Upper lobe of left lung (tissue), 6 donors: ENCODE measurements around the gene SMPD3. TPM values are rescaled to one million over a fixed set of nuclear protein-coding genes. Genes with fewer than 3 reads are reported as not detected.

Experiments
- ATAC-seq, 2 donors: fragments of 200-7000 bp; cut with Tn5 transposase; one replicate each; pipeline ENCODE4 v1.9.1; 2022; ENCODE audit warnings: mild to moderate bottlenecking in 2 of 2, moderate library complexity in 2 of 2; ENCODE audit not compliant: low FRiP score in 2 of 2
- DNase-seq, 2 donors: peaks; one replicate each; pipeline ENCODE4 v3.0.0-alpha.2; 2019 to 2020
- H3K27ac ChIP-seq, 4 donors: fragments of 200-600 bp; sonication (generic); one replicate each; pipeline ENCODE4 v1.5.1; 2016 to 2019
- H3K27me3 ChIP-seq, 4 donors: fragments of 200-600 bp; sonication (generic); one replicate each; pipeline ENCODE4 v1.5.1; 2017 to 2019
- H3K36me3 ChIP-seq, 4 donors: fragments of 200-600 bp; sonication (generic); one replicate each; pipeline ENCODE4 v1.5.1; 2016 to 2019
- H3K4me1 ChIP-seq, 4 donors: fragments of 200-600 bp; sonication (generic); one replicate each; pipeline ENCODE4 v1.5.1; 2018 to 2019
- H3K4me3 ChIP-seq, 4 donors: fragments of 200-600 bp; sonication (generic); one replicate each; pipeline ENCODE4 v1.5.1; 2017 to 2019; ENCODE audit warnings: mild to moderate bottlenecking in 2 of 4, moderate library complexity in 1 of 4
- H3K9me3 ChIP-seq, 4 donors: fragments of 200-600 bp; sonication (generic); one replicate each; pipeline ENCODE4 v1.5.1; 2018 to 2019
- EP300 ChIP-seq, 4 donors: sonication (generic); formaldehyde crosslinking; IDR thresholded peaks; one replicate each; pipeline ENCODE4 v1.5.1; 2017; ENCODE audit warnings: antibody characterized with exemption in 4 of 4, control low read depth in 2 of 4
- POLR2A ChIP-seq, 4 donors: fragments of 450-650 bp; IDR thresholded peaks; one replicate each; pipeline ENCODE4 v1.5.1; 2016 to 2017; ENCODE audit warnings: antibody characterized with exemption in 4 of 4, mild to moderate bottlenecking in 2 of 4
- POLR2AphosphoS5 ChIP-seq, 2 donors: sonication (generic); formaldehyde crosslinking; IDR thresholded peaks; one replicate each; pipeline ENCODE4 v1.5.1; 2017; ENCODE audit warnings: antibody characterized with exemption in 2 of 2
- WGBS, 2 donors: methylation state at CpG; one replicate each; pipeline ENCODE4 v1.1.5; 2017 to 2018; 5-methylcytosine and 5-hydroxymethylcytosine counted together
- total RNA-seq, 6 donors: library from RNA; depleted of rRNA in 4 of 6; stranded (reverse); fragments of >200 nt in 4 of 6; gene quantifications; one replicate each; pipeline versions ENCODE4 v1.1.0 to v1.2.1, GENCODE V29; 2016 to 2021
- TF ChIP-seq, protein P1 (sequence below), 6 experiments: fragments of 450-650 bp in 4 of 6; fragments of 200-600 bp in 2 of 6; sonication (generic) in 2 of 6; IDR thresholded peaks; one replicate each; pipeline ENCODE4 v1.5.1; 2016 to 2019; ENCODE audit warnings: antibody characterized with exemption in 6 of 6
- donor health status: DM: no; HTN: no; CAD: no; lungs with moderate emphysema.
- donor health status: DM: no; HTN: yes; CAD: no; lungs with severe emphysema.

The SMPD3 gene
- total RNA-seq, 6 donors from 2014 or later = 1.2 to 10.7 (median 3.2) TPM

DNA sequence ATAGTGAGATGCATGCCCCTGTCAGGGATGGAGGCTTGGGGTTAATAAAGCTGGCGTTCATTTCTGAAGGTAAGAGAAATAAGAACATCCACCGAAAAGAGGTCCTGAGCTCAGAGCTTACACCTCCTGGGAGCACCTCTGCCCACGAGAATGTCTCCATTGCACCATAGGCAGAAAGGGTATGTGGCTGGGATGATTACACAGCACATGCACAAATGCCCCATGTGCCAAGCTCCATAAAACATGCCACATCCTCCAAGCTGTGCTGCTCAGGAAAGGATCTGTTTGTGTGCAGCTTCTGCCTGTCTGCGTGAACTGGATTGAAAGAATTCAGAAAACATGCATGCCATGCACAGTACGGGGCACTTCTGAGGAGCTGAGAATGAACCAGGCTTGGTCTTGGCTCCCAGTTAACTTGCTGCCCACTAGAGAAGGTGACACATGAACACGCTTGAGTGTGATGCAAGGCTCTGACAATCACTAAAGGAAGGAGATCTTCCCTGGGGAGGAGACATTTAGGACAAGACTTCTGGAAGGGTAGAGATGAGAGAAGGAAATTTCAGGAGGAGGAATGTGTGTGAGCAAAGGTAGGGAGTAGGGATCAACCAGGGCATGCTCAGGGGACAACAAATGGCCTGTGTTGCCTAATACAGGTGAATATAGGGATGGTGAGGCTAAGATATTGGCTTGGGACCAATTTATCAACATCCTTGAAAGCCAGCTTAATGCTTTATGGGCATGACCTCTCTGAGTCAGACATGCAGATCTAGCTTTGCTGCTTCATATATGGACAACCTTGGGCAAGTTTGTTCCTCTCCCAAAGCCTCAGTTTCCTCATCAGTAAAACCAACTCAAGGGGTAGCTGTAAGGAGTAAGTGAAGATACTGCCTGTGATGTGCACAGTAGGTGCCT is 32.0 kb upstream of the SMPD3 start:
- Histone ChIP-seq H3K9me3 (no peaks in the 10 kb centered on the region), H3K36me3 (no peaks in the 10 kb centered on the region), H3K4me3 (no peak overlapping the region), H3K4me1 (peaks cover 0 to 23% (median 6%) of the 10 kb centered on the region in 4 donors), H3K27me3 (no peaks in the 10 kb centered on the region), H3K27ac (no peak overlapping the region)
- ATAC-seq = no peak
- no peak for TF ChIP-seq EP300 (IDR thresholded peaks at IDR 0.05)
- no peak for TF ChIP-seq POLR2AphosphoS5 (IDR thresholded peaks at IDR 0.05)
- TF ChIP-seq, protein P1, sequence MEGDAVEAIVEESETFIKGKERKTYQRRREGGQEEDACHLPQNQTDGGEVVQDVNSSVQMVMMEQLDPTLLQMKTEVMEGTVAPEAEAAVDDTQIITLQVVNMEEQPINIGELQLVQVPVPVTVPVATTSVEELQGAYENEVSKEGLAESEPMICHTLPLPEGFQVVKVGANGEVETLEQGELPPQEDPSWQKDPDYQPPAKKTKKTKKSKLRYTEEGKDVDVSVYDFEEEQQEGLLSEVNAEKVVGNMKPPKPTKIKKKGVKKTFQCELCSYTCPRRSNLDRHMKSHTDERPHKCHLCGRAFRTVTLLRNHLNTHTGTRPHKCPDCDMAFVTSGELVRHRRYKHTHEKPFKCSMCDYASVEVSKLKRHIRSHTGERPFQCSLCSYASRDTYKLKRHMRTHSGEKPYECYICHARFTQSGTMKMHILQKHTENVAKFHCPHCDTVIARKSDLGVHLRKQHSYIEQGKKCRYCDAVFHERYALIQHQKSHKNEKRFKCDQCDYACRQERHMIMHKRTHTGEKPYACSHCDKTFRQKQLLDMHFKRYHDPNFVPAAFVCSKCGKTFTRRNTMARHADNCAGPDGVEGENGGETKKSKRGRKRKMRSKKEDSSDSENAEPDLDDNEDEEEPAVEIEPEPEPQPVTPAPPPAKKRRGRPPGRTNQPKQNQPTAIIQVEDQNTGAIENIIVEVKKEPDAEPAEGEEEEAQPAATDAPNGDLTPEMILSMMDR (IDR thresholded peaks at IDR 0.05) = no peak
- TF ChIP-seq POLR2A (IDR thresholded peaks at IDR 0.05) = no peak
- 74 to 86% methylated on average over 5 to 6 of the region's 6 CpGs for WGBS, 2 donors
- DNase-seq = no peak

GRCh38 chr16:68479271-68479670 is 31.0 kb upstream of the SMPD3 start:
- H3K36me3 ChIP-seq = no peaks in the 10 kb centered on the region
- 68 to 77% methylated on average over 2 of the region's 2 CpGs for WGBS, 2 donors
- TF ChIP-seq, protein P1 (IDR thresholded peaks at IDR 0.05) = no peak
- no peak for TF ChIP-seq EP300 (IDR thresholded peaks at IDR 0.05)
- no peak for TF ChIP-seq POLR2A (IDR thresholded peaks at IDR 0.05)
- TF ChIP-seq POLR2AphosphoS5 (IDR thresholded peaks at IDR 0.05) = no peak

GRCh38 chr16:68478526-68479250 is 30.4 kb upstream of the SMPD3 start:
- Histone ChIP-seq H3K4me3 (no peak overlapping the region), H3K27ac (no peak overlapping the region), H3K36me3 (no peaks in the 10 kb centered on the region), H3K9me3 (no peaks in the 10 kb centered on the region), H3K4me1 (peaks cover 8 to 27% (median 13%) of the 10 kb centered on the region in 4 donors), H3K27me3 (no peaks in the 10 kb centered on the region)
- DNase-seq (no peak), ATAC-seq (no peak)
- TF ChIP-seq, protein P1 (IDR thresholded peaks at IDR 0.05) = no peak
- TF ChIP-seq POLR2A (IDR thresholded peaks at IDR 0.05) = no peak
- TF ChIP-seq EP300 (IDR thresholded peaks at IDR 0.05) = no peak
- no peak for TF ChIP-seq POLR2AphosphoS5 (IDR thresholded peaks at IDR 0.05)
- WGBS, 2 donors = 44 to 69% methylated on average over 2 of the region's 2 CpGs

More at GRCh38 chr16:68479271-68479670, 31.0 kb upstream of the SMPD3 start:
- DNase-seq (no peak), ATAC-seq (no peak)
- no peak overlapping the region for H3K27ac ChIP-seq
- H3K27me3 ChIP-seq = no peaks in the 10 kb centered on the region
- no peaks in the 10 kb centered on the region for H3K9me3 ChIP-seq
- peaks cover 3 to 23% (median 7%) of the 10 kb centered on the region in 4 donors for H3K4me1 ChIP-seq
- no peak overlapping the region for H3K4me3 ChIP-seq

DNA sequence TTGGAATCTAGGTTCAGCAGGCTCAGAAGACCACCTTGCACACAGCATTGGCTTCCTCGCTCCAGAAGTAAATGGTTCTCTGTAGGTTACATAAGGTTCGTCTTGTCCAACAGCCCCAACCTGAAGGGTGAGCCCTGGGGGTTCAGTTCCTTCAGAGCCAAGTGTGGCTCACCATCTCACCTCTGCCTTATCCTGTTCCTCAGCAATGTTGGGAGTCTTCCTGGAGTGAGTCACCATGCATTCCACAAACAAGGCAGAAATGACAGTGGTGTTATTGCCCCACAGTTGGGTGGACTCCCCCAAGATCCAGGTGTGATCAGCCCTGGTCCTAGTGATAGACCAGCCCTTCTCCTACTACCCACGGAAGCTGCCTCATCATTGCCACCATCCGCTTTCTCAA is 26.8 kb upstream of the SMPD3 start:
- 94 to 95% methylated on average over 2 to 4 of the region's 4 CpGs for WGBS, 2 donors
- Histone ChIP-seq H3K27me3 (no peaks in the 10 kb centered on the region), H3K4me1 (peaks cover 36 to 43% (median 37%) of the 10 kb centered on the region in 4 donors), H3K27ac (no peak overlapping the region), H3K36me3 (no peaks in the 10 kb centered on the region), H3K4me3 (no peak overlapping the region), H3K9me3 (no peaks in the 10 kb centered on the region)
- DNase-seq (no peak), ATAC-seq (no peak)
- TF ChIP-seq EP300 (IDR thresholded peaks at IDR 0.05) (no peak), POLR2AphosphoS5 (IDR thresholded peaks at IDR 0.05) (no peak), POLR2A (IDR thresholded peaks at IDR 0.05) (no peak)
- TF ChIP-seq, protein P1 (IDR thresholded peaks at IDR 0.05) = no peak
